H1 (cell line): Measurements from ENCODE around the gene WDR7. TPM values are rescaled to one million over a fixed set of nuclear protein-coding genes. Genes with fewer than 3 reads are reported as not detected.

Experiments used
- CTCF ChIA-PET: fragments of 300-600 bp; sonication (Branson Sonifier 250); formaldehyde crosslinking; loops from one replicate; lab custom pipeline; 2021; ENCODE audit not compliant: partially characterized antibody; lab: Charles Lee
- POLR2A ChIA-PET: fragments of 300-600 bp; sonication (Branson Sonifier 250); formaldehyde crosslinking; loops from one replicate; lab custom pipeline; 2021; ENCODE audit warnings: inconsistent platforms; ENCODE audit not compliant: partially characterized antibody; lab: Charles Lee
- DNase-seq, 2 experiments: peaks; one replicate each; pipeline versions ENCODE4 v3.0.0 to v3.0.0-alpha.2; 2010 to 2022; ENCODE audit warnings: low spot score in 2 of 2, low read depth in 1 of 2, mixed read lengths in 1 of 2
- FAIRE-seq: peaks from 2 replicates; lab custom pipeline; 2011; peaks lifted over from hg19 to GRCh38; lab: Jason Lieb, UNC
- H2AFZ ChIP-seq: 2 replicates; pipeline ENCODE4 v1.8.1; 2012; ENCODE audit warnings: low read length, inconsistent platforms
- H2AK5ac ChIP-seq: 2 replicates; pipeline ENCODE4 v1.6.1; 2013; ENCODE audit warnings: low read depth, low read length
- H2BK120ac ChIP-seq: replicated peaks from 2 replicates; pipeline ENCODE3; 2013; ENCODE audit warnings: low read depth, low read length, inconsistent platforms
- H2BK12ac ChIP-seq: 2 replicates; pipeline ENCODE4 v1.6.1; 2013; ENCODE audit warnings: low read depth, low read length
- H2BK15ac ChIP-seq: 2 replicates; pipeline ENCODE4 v1.6.1; 2013; ENCODE audit warnings: low read length
- H2BK20ac ChIP-seq: 2 replicates; pipeline ENCODE4 v1.6.1; 2013; ENCODE audit warnings: low read length
- H2BK5ac ChIP-seq: 2 replicates; pipeline ENCODE4 v1.6.1; 2013; ENCODE audit warnings: low read depth, low read length
- H3K14ac ChIP-seq: 2 replicates; pipeline ENCODE4 v1.6.1; 2013; ENCODE audit warnings: inconsistent platforms; ENCODE audit not compliant: insufficient read length
- H3K18ac ChIP-seq: 2 replicates; pipeline ENCODE4 v1.6.1; 2013; ENCODE audit warnings: low read length; ENCODE audit errors: extremely low read depth
- H3K23ac ChIP-seq: 2 replicates; pipeline ENCODE4 v1.6.1; 2013; ENCODE audit warnings: inconsistent platforms; ENCODE audit not compliant: insufficient read length
- H3K23me2 ChIP-seq: 2 replicates; pipeline ENCODE4 v1.6.1; 2013; ENCODE audit warnings: low read depth, low read length
- H3K27ac ChIP-seq: 2 replicates; pipeline ENCODE4 v1.6.1; 2011; ENCODE audit warnings: low read depth, low read length, inconsistent platforms
- H3K27me3 ChIP-seq, 4 experiments: replicated peaks in 1 of 4; 1 replicate in 1 of 4; 2 replicates in 3 of 4; pipeline versions ENCODE4 v1.6.1 to v1.8.1; 2011 to 2013; ENCODE audit warnings: low read length in 3 of 4, mild to moderate bottlenecking in 3 of 4, inconsistent platforms in 2 of 4, mixed read lengths in 2 of 4, moderate library complexity in 1 of 4; ENCODE audit not compliant: control insufficient read depth in 3 of 4, insufficient read depth in 3 of 4; ENCODE audit errors: extremely low read depth in 1 of 4
- H3K36me3 ChIP-seq, 4 experiments: 2 replicates each; pipeline versions ENCODE4 v1.6.1 to v1.8.1; 2011 to 2013; ENCODE audit warnings: mild to moderate bottlenecking in 4 of 4, low read length in 3 of 4, moderate library complexity in 2 of 4, control low read depth in 1 of 4, inconsistent platforms in 1 of 4; ENCODE audit not compliant: insufficient read depth in 4 of 4, control insufficient read depth in 2 of 4
- H3K4ac ChIP-seq: replicated peaks from 2 replicates; pipeline ENCODE3; 2013; ENCODE audit warnings: low read length, low read depth, mixed read lengths, inconsistent platforms; ENCODE audit not compliant: insufficient read length
- H3K4me1 ChIP-seq, 4 experiments: replicated peaks in 1 of 4; 1 replicate in 1 of 4; 2 replicates in 3 of 4; pipeline versions ENCODE4 v1.6.1 to v1.8.1; 2011 to 2013; ENCODE audit warnings: low read length in 3 of 4, inconsistent platforms in 2 of 4, mixed read lengths in 1 of 4; ENCODE audit not compliant: insufficient read depth in 4 of 4, control insufficient read depth in 3 of 4
- H3K4me2 ChIP-seq, 2 experiments: 2 replicates each; pipeline versions ENCODE4 v1.6.1 to v1.8.1; 2011 to 2013; ENCODE audit warnings: low read depth in 2 of 2, low read length in 2 of 2, control low read depth in 1 of 2, inconsistent platforms in 1 of 2, mild to moderate bottlenecking in 1 of 2; ENCODE audit not compliant: insufficient read depth in 1 of 2
- H3K4me3 ChIP-seq, 4 experiments: fragments of 200-600, 300-600 bp in 1 of 4; sonication (generic), shearing (Covaris generic), sonication (Bioruptor Twin) in 1 of 4; 2 replicates each; pipeline versions ENCODE4 v1.5.1 to v1.8.1; 2011 to 2016; ENCODE audit warnings: low read length in 4 of 4, low read depth in 3 of 4, control low read depth in 2 of 4, inconsistent platforms in 2 of 4, mild to moderate bottlenecking in 2 of 4, mixed read lengths in 1 of 4, moderate library complexity in 1 of 4; ENCODE audit not compliant: insufficient read depth in 2 of 4; ENCODE audit errors: extremely low read depth in 1 of 4
- H3K56ac ChIP-seq: replicated peaks from 2 replicates; pipeline ENCODE3; 2013; ENCODE audit warnings: low read depth, mild to moderate bottlenecking, mixed read lengths, low read length, inconsistent platforms; ENCODE audit not compliant: insufficient read length
- H3K79me1 ChIP-seq: 2 replicates; pipeline ENCODE4 v1.6.1; 2013; ENCODE audit warnings: low read depth, low read length, control low read depth
- H3K79me2 ChIP-seq, 2 experiments: 2 replicates each; pipeline versions ENCODE4 v1.6.1 to v1.8.1; 2012 to 2013; ENCODE audit warnings: low read length in 2 of 2, mild to moderate bottlenecking in 2 of 2, inconsistent platforms in 1 of 2; ENCODE audit not compliant: insufficient read depth in 2 of 2, control insufficient read depth in 1 of 2
- H3K9ac ChIP-seq, 4 experiments: replicated peaks in 1 of 4; 1 replicate in 1 of 4; 2 replicates in 3 of 4; pipeline versions ENCODE4 v1.6.1 to v1.8.1; 2011 to 2013; ENCODE audit warnings: low read depth in 3 of 4, low read length in 3 of 4, control low read depth in 2 of 4, mild to moderate bottlenecking in 2 of 4, moderate library complexity in 2 of 4, inconsistent platforms in 1 of 4; ENCODE audit errors: extremely low read depth in 1 of 4
- H3K9me3 ChIP-seq, 2 experiments: 2 replicates each; pipeline versions ENCODE4 v1.6.1 to v1.8.1; 2012 to 2013; ENCODE audit warnings: mild to moderate bottlenecking in 2 of 2, moderate library complexity in 2 of 2, control low read depth in 1 of 2, inconsistent platforms in 1 of 2, low read depth in 1 of 2, low read length in 1 of 2, mixed read lengths in 1 of 2; ENCODE audit not compliant: insufficient read depth in 2 of 2
- H4K20me1 ChIP-seq, 2 experiments: replicated peaks in 1 of 2; 2 replicates each; pipeline versions ENCODE3 to v1.8.1; 2011 to 2013; ENCODE audit warnings: inconsistent platforms in 2 of 2, low read length in 2 of 2, mild to moderate bottlenecking in 1 of 2; ENCODE audit not compliant: insufficient read depth in 2 of 2, control insufficient read depth in 1 of 2
- H4K5ac ChIP-seq: 2 replicates; pipeline ENCODE4 v1.6.1; 2013; ENCODE audit warnings: low read length, low read depth, mixed read lengths, inconsistent platforms; ENCODE audit not compliant: insufficient read length
- H4K8ac ChIP-seq: 2 replicates; pipeline ENCODE4 v1.8.0; 2013; ENCODE audit warnings: mild to moderate bottlenecking, moderate library complexity, low read length, inconsistent platforms; ENCODE audit not compliant: insufficient read depth; ENCODE audit errors: extremely low read depth
- H4K91ac ChIP-seq: replicated peaks from 2 replicates; pipeline ENCODE3; 2013; ENCODE audit warnings: low read length, mixed read lengths, inconsistent platforms; ENCODE audit not compliant: insufficient read length
- ASH2L ChIP-seq: fragments of 200-600, 300-600 bp; sonication (generic); IDR thresholded peaks from one replicate; pipeline ENCODE4 v1.7.1; 2017; ENCODE audit warnings: low read length
- ATF2 ChIP-seq: IDR thresholded peaks from 2 replicates; pipeline ENCODE4 v1.6.1; 2012; ENCODE audit warnings: low read length, inconsistent platforms
- ATF3 ChIP-seq: IDR thresholded peaks from 2 replicates; pipeline ENCODE4 v1.6.1; 2011; ENCODE audit warnings: low read depth, mild to moderate bottlenecking, low read length; ENCODE audit not compliant: insufficient read depth
- CEBPB ChIP-seq: IDR thresholded peaks from 2 replicates; pipeline ENCODE4 v1.6.1; 2012; ENCODE audit warnings: low read depth, low read length
- JUN ChIP-seq: IDR thresholded peaks from 2 replicates; pipeline ENCODE4 v1.6.1; 2011; ENCODE audit warnings: low read depth, mild to moderate bottlenecking, improper control_type of control experiment, low read length
- JUND ChIP-seq: IDR thresholded peaks from 2 replicates; pipeline ENCODE4 v1.6.1; 2011; ENCODE audit warnings: mild to moderate bottlenecking, improper control_type of control experiment, low read length
- KDM1A ChIP-seq: fragments of 200-600, 300-600 bp; sonication (generic); IDR thresholded peaks from 2 replicates; pipeline ENCODE4 v1.7.1; 2016; ENCODE audit warnings: mild to moderate bottlenecking, low read length, borderline replicate concordance
- PHF8 ChIP-seq: fragments of 200-600 bp; sonication (generic); conservative IDR thresholded peaks from 2 replicates; pipeline ENCODE4 v1.7.1; 2012; ENCODE audit warnings: low read depth, mild to moderate bottlenecking, inconsistent platforms, low read length, moderate library complexity
- POU5F1 ChIP-seq: IDR thresholded peaks from 2 replicates; pipeline ENCODE4 v1.6.1; 2011; ENCODE audit warnings: low read depth, mild to moderate bottlenecking, low read length, moderate library complexity
- SIN3A ChIP-seq, 2 experiments: IDR thresholded peaks in 1 of 2; conservative IDR thresholded peaks in 1 of 2; 2 replicates each; pipeline ENCODE4 v1.6.1; 2011 to 2012; ENCODE audit warnings: low read length in 2 of 2, improper control_type of control experiment in 1 of 2, low read depth in 1 of 2, mild to moderate bottlenecking in 1 of 2
- SIX5 ChIP-seq: IDR thresholded peaks from 2 replicates; pipeline ENCODE4 v1.6.1; 2011; ENCODE audit warnings: mild to moderate bottlenecking, low read depth, low read length
- SP4 ChIP-seq: IDR thresholded peaks from 2 replicates; pipeline ENCODE4 v1.6.1; 2012; ENCODE audit warnings: low read length, inconsistent platforms
- SRF ChIP-seq: IDR thresholded peaks from 2 replicates; pipeline ENCODE4 v1.6.1; 2011; ENCODE audit warnings: mild to moderate bottlenecking, low read depth, low read length, moderate library complexity
- WGBS, 2 experiments: shearing (Covaris generic) in 1 of 2; methylation state at CpG; one replicate each; pipeline versions ENCODE4 v1.1.6 to v1.1.7; 2013 to 2015; ENCODE audit warnings: low lambda C conversion rate in 2 of 2, mixed read lengths in 2 of 2, inconsistent platforms in 1 of 2, low coverage in 1 of 2, missing lambda C conversion rate in 1 of 2; ENCODE audit not compliant: insufficient replicate concordance in 2 of 2, insufficient coverage in 1 of 2, insufficient read length in 1 of 2; ENCODE audit errors: extremely low coverage in 1 of 2, missing lambda C conversion rate in 1 of 2; 5-methylcytosine and 5-hydroxymethylcytosine counted together
- polyA plus RNA-seq, 7 experiments: library from polyadenylated mRNA; depleted of rRNA in 3 of 7; stranded (reverse) in 5 of 7; unstranded in 2 of 7; fragments of >200 nt in 5 of 7; fragments of 200-250 nt in 2 of 7; gene quantifications; 1 replicate in 5 of 7; 2 replicates in 1 of 7; 4 replicates in 1 of 7; pipeline versions ENCODE4 v1.2.1 to v1.2.3, GENCODE V29; 2011 to 2013; ENCODE audit warnings: missing spikeins in 2 of 7, mixed read lengths in 2 of 7
- total RNA-seq: library from RNA; stranded (reverse); fragmentation: NEBNext Ultra II Directional; extraction: Animal tissue kit (Norgen Biotek cat#: 25700); gene quantifications from 2 replicates; pipeline ENCODE4 v1.2.1, GENCODE V29; 2021

Gene WDR7
- total and polyA plus RNA-seq, 2 of the 8 experiments (the other 6 are each of a cell fraction or from before 2014, with no cell fraction given): 5.5 to 15.2 TPM

GRCh38 chr18:56740645-56741044 lies 89.5 kb downstream of the WDR7 start:
- DNase-seq: no peak
- FAIRE-seq: no peak
- no peak for TF ChIP-seq KDM1A
- TF ChIP-seq POU5F1: no peak
- no peak for TF ChIP-seq SIX5
- no peak for TF ChIP-seq JUND
- TF ChIP-seq SRF: no peak
- no peak for TF ChIP-seq CEBPB
- no peak for TF ChIP-seq PHF8
- no peak for TF ChIP-seq ASH2L
- TF ChIP-seq JUN: no peak
- TF ChIP-seq ATF2: no peak
- no peak for TF ChIP-seq SP4
- no peak for TF ChIP-seq SIN3A (conservative IDR thresholded peaks at IDR 0.05 in 1 of 2, IDR thresholded peaks at IDR 0.05 in 1 of 2; ENCODE audit: low read depth in 1 of 2, low read length in 2 of 2)
- TF ChIP-seq ATF3: no peak

More at GRCh38 chr18:56740645-56741044, 89.5 kb downstream of the WDR7 start:
- ChIA-PET CTCF (interaction anchor here (1.0 to 1.5 kb wide), 2 partner anchors 12 to 17 kb away, joined by 3 read pairs; no protein-coding TSS in a partner anchor), POLR2A (no interaction called here)
- H3K9ac ChIP-seq: no peak overlapping the region
- H3K27ac ChIP-seq: no peak overlapping the region
- no peak overlapping the region for H3K4me3 ChIP-seq
- no peak overlapping the region for H2BK15ac ChIP-seq
- H3K9me3 ChIP-seq: no peaks in the 10 kb centered on the region
- no peak overlapping the region for H3K14ac ChIP-seq
- no peaks in the 10 kb centered on the region for H3K23me2 ChIP-seq
- WGBS, 2 experiments: 85% methylated on average over 1 of the region's 1 CpG; no CpG with 5 or more reads in 1 of the 2 experiments
- H2BK5ac ChIP-seq: no peak overlapping the region
- no peak overlapping the region for H2AK5ac ChIP-seq
- no peak overlapping the region for H3K23ac ChIP-seq
- no peak overlapping the region for H3K18ac ChIP-seq
- no peak overlapping the region for H2BK120ac ChIP-seq
- H3K27me3 ChIP-seq: no peaks in the 10 kb centered on the region
- no peak overlapping the region for H4K8ac ChIP-seq
- H2BK20ac ChIP-seq: no peak overlapping the region
- H3K79me2 ChIP-seq: no peaks in the 10 kb centered on the region
- H2BK12ac ChIP-seq: no peak overlapping the region
- no peak overlapping the region for H3K4me2 ChIP-seq
- no peaks in the 10 kb centered on the region for H3K36me3 ChIP-seq
- H3K4me1 ChIP-seq: no peaks in the 10 kb centered on the region
- H2AFZ ChIP-seq: no peak overlapping the region
- no peak overlapping the region for H4K5ac ChIP-seq
- no peaks in the 10 kb centered on the region for H4K20me1 ChIP-seq
- no peak overlapping the region for H4K91ac ChIP-seq
- no peak overlapping the region for H3K56ac ChIP-seq
- no peaks in the 10 kb centered on the region; the same call in 1 of the 2 replicates for H3K79me1 ChIP-seq
- H3K4ac ChIP-seq: no peak overlapping the region
